Lower lobe of right lung (tissue), 2 donors: Measurements from ENCODE around the gene MAPRE2. TPM values are rescaled to one million over a fixed set of nuclear protein-coding genes. Genes with fewer than 3 reads are reported as not detected.
A peak's percentile ranks its signal among the peaks of the same experiment; 100 is the strongest.

ENCODE experiments used
- ATAC-seq, 2 donors: fragments of 200-7000 bp; cut with Tn5 transposase; one replicate each; pipeline ENCODE4 v1.9.1; 2020 to 2022; ENCODE audit warnings: mild to moderate bottlenecking in 2 of 2, moderate library complexity in 2 of 2
- DNase-seq: peaks from one replicate; pipeline ENCODE4 v3.0.0-alpha.2; 2020
- H3K27ac ChIP-seq: fragments of 200-600 bp; one replicate; pipeline ENCODE4 v1.8.0; 2022
- H3K27me3 ChIP-seq: fragments of 200-600 bp; one replicate; pipeline ENCODE4 v1.8.0; 2022; ENCODE audit warnings: low read depth
- H3K36me3 ChIP-seq: fragments of 200-600 bp; one replicate; pipeline ENCODE4 v1.8.0; 2022; ENCODE audit warnings: mild to moderate bottlenecking
- H3K4me1 ChIP-seq: fragments of 200-600 bp; one replicate; pipeline ENCODE4 v1.8.0; 2022
- H3K4me3 ChIP-seq: fragments of 200-600 bp; one replicate; pipeline ENCODE4 v1.8.0; 2022; ENCODE audit warnings: mild to moderate bottlenecking
- H3K9me3 ChIP-seq: fragments of 200-600 bp; one replicate; pipeline ENCODE4 v1.8.0; 2022
- CTCF ChIP-seq: fragments of 200-600 bp; IDR thresholded peaks from one replicate; pipeline ENCODE4 v1.8.0; 2022; ENCODE audit warnings: antibody characterized with exemption, mild to moderate bottlenecking
- intact Hi-C: fragments of 100-400 bp; cut with DNase I; formaldehyde crosslinking; loops from one replicate; pipeline ENCODE4 v1.11.0; 2022
- total RNA-seq: library from RNA; stranded (reverse); fragmentation: NEBNext Ultra II Directional; extraction: Animal tissue kit (Norgen Biotek cat#: 25700); gene quantifications from one replicate; pipeline ENCODE4 v1.2.1, GENCODE V29; 2021
- donor health status: DM: no; HTN: yes; CAD: no; lungs with severe emphysema.

Gene MAPRE2
- total RNA-seq, 1 donor from 2014 or later: 33.8 TPM

- H3K4me3 ChIP-seq: peak overlapping the region; percentile 37
- intact Hi-C loops: no loop called here
- no peaks in the 10 kb centered on the region for H3K36me3 ChIP-seq
These were observed 10.8 kb upstream of the MAPRE2 start for GRCh38 chr18:35030277-35030989.

GRCh38 chr18:35032113-35032512 lies 9.1 kb upstream of the MAPRE2 start:
- intact Hi-C loops: no loop called here
- Histone ChIP-seq H3K4me1 (peaks cover 17% of the 10 kb centered on the region), H3K9me3 (no peaks in the 10 kb centered on the region), H3K27ac (no peak overlapping the region), H3K4me3 (no peak overlapping the region), H3K27me3 (no peaks in the 10 kb centered on the region), H3K36me3 (no peaks in the 10 kb centered on the region)
- ATAC-seq (no peak), DNase-seq (no peak)
- TF ChIP-seq CTCF: no peak

More at GRCh38 chr18:35030277-35030989, 10.8 kb upstream of the MAPRE2 start:
- peak overlapping the region; percentile 71 for H3K27ac ChIP-seq
- no peaks in the 10 kb centered on the region for H3K27me3 ChIP-seq
- peaks cover 29% of the 10 kb centered on the region for H3K4me1 ChIP-seq
- H3K9me3 ChIP-seq: no peaks in the 10 kb centered on the region
- ATAC-seq (peak; percentile 48 to 56), DNase-seq (no peak)
- TF ChIP-seq CTCF: no peak

GRCh38 chr18:35038029-35038428 lies 3.2 kb upstream of the MAPRE2 start:
- intact Hi-C loops: no loop called here
- Histone ChIP-seq H3K4me3 (no peak overlapping the region), H3K36me3 (no peaks in the 10 kb centered on the region), H3K4me1 (peaks cover 16% of the 10 kb centered on the region), H3K27ac (no peak overlapping the region), H3K9me3 (no peaks in the 10 kb centered on the region), H3K27me3 (no peaks in the 10 kb centered on the region)
- ATAC-seq (no peak), DNase-seq (no peak)
- TF ChIP-seq CTCF: no peak

- intact Hi-C loops: no loop called here
- no peak overlapping the region for H3K4me3 ChIP-seq
- TF ChIP-seq CTCF: no peak
- no peak for ATAC-seq
- H3K27me3 ChIP-seq: no peaks in the 10 kb centered on the region
- H3K9me3 ChIP-seq: no peaks in the 10 kb centered on the region
- DNase-seq: no peak
- peak overlapping the region; percentile 49 for H3K27ac ChIP-seq
- no peaks in the 10 kb centered on the region for H3K36me3 ChIP-seq
- peaks cover 25% of the 10 kb centered on the region for H3K4me1 ChIP-seq
These were observed 2.2 kb upstream of the MAPRE2 start for GRCh38 chr18:35038881-35039491.

- peaks cover 42% of the 10 kb centered on the region for H3K4me1 ChIP-seq
- no peaks in the 10 kb centered on the region for H3K27me3 ChIP-seq
- peak overlapping the region; percentile 92 for H3K4me3 ChIP-seq
- H3K27ac ChIP-seq: peak overlapping the region; percentile 89
- no peaks in the 10 kb centered on the region for H3K36me3 ChIP-seq
- no peak for DNase-seq
- intact Hi-C loops: no loop called here
- ATAC-seq: no peak
- TF ChIP-seq CTCF: no peak
- no peaks in the 10 kb centered on the region for H3K9me3 ChIP-seq
These were observed 600 bp upstream of the MAPRE2 start for GRCh38 chr18:35040638-35040987.
